Midbrain (tissue), 1 donor: ENCODE measurements around the gene RPP14.

ENCODE experiments used
- DNase-seq: peaks from one replicate; lab custom pipeline; 2025; lab: John Stamatoyannopoulos, UW

The RPP14 gene

GRCh38 chr3:58291671-58292338 is 14.2 kb upstream of the RPP14 start:
- DNase-seq, result no peak

- DNase-seq, result no peak
Measured at GRCh38 chr3:58292866-58293265, 13.2 kb upstream of the RPP14 start.

DNA sequence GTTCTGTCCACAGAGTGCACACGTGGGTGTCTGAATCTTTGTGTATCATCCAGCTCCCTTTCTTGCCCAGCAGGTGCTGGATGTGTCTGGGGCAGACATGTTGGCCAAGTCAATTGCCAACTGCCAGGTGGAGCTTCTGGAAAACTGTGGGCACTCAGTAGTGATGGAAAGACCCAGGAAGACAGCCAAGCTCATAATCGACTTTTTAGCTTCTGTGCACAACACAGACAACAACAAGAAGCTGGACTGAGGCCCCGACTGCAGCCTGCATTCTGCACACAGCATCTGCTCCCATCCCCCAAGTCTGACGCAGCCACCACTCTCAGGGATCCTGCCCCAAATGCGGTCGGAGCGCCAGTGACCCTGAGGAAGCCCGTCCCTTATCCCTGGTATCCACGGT is 12.5 kb upstream of the RPP14 start:
- DNase-seq, result peak; percentile 45

DNA sequence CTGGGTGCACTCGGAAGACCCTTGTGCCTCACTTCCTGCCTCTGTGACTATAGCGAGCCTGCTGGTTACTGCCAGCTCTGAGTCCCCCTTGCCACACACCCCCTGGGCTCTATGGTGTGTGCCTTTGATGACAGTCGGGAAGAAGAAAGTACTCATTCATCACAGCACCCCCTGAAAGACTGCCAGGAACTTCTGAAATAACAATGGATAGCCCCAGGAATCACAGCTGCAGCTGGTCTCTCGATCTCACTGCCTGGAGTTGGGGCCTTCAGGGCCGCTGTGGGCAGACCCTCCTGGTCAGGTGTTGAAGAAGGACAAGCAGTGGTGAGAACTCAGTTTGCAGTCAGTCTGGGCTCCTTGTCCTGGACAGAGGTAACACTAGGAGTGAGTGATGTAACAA is 9.8 kb upstream of the RPP14 start:
- peak; percentile 85 for DNase-seq

- DNase-seq, result no peak
Measured at GRCh38 chr3:58296843-58297242, 9.2 kb upstream of the RPP14 start.

DNA sequence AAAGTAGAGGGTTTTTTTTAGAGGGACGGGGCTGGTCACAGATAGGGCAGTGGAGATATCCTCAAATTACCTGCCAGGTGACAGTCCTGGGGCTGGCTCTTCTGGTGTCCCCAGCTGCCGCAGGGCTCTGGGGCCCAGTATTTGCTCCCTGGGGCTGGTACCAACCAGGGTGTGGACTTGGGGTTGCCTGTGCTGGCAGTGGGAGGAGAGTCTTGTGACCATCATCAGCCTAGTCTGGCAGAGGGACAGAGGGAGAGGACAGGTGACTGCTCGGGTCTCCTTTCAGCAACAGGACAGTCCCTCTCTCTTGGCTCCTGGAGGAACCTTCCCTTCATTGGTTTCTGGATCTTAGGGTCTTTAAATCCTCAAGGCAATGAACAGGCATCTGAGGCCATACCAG is 7.9 kb upstream of the RPP14 start:
- DNase-seq, result no peak

- no peak for DNase-seq
Measured at GRCh38 chr3:58299075-58299474, 7.0 kb upstream of the RPP14 start.

DNA sequence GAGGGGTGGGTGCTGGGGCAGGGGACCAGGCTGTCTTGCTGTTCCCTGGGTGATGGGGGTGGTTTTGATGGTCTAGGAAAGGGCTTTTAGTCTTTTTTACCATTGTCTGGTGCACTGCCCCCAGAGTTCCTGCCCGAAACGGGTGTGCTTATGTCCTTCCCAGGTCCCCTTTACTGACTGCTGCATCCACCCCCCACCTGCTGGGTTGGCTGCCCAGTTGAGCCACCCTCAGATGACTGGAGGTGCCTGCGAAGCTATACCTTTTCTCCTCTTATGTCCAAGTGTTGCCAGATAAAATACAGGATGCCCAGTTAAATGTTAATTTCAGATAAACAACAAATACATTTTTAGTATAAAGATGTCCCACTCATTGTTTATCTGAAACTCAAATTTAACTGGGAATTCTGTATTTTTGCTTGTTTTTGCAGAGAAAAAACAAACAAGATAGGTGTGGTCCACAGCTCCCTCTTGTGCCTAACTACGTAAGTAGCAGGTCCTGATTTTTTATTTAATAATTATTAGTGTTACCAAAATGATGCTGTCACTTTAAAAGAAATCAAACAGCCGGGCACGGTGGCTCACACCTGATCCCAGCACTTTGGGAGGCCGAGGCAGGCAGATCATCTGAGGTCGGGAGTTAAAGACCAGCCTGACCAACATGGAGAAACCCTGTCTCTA is 6.1 kb upstream of the RPP14 start:
- peak; percentile 38 for DNase-seq

DNA sequence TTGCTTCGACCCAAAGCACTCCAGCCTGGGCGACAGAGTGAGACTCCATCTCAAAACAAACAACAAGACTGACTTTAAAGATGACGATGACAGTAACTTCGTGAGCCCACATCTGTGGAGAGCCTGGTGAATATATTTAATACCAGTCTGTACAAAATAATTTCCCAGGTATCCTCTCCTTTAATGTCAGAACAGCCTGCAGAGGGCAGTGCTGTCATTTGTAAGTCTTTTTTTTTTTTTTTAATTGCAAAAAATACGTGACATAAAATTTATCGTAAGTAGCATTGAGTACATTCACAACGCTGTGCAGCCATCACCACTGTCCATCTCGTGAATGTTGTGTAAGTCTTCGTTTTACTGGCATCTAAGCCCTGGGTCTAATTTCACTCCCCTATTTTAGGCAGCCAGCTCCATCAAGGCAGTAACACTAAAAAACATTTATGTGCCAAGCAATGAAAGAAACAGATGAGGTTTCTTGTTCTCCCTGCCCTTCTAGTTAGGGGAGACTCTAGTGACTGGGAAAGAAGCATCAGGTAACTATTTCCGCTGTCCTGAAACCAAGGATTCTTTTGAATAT is 1.7 kb downstream of the RPP14 start:
- DNase-seq, result no peak

GRCh38 chr3:58308728-58309127 is 2.7 kb downstream of the RPP14 start:
- no peak for DNase-seq

GRCh38 chr3:58317811-58318210 is 11.8 kb downstream of the RPP14 start:
- no peak for DNase-seq

GRCh38 chr3:58321791-58322190 is 15.7 kb downstream of the RPP14 start:
- no peak for DNase-seq

DNA sequence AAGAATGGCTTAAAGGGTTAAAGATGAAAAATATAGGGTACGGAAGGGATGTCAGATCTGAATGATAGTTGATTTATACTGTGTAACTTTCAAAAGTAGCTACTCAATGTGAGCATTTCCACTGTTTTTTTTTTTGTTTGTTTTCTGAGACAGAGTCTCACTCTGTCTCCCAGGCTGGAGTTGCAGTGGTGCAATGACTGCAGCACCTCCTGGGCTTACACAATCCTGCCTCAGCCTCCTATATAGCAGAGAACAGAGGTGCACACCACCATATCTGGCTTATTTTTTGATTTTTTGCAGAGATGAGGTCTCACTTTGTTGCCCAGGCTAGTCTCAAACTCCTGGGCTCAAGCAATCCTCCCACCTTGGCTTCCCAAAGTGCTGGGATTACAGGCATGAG is 16.7 kb downstream of the RPP14 start:
- DNase-seq, result no peak

GRCh38 chr3:58323529-58324390 is 17.7 kb downstream of the RPP14 start:
- no peak for DNase-seq

GRCh38 chr3:58324391-58325390 is 18.6 kb downstream of the RPP14 start:
- no peak for DNase-seq

GRCh38 chr3:58325525-58325992 is 19.5 kb downstream of the RPP14 start:
- DNase-seq, result no peak

GRCh38 chr3:58326267-58326900 is 20.3 kb downstream of the RPP14 start:
- no peak for DNase-seq

- no peak for DNase-seq
Measured at GRCh38 chr3:58329150-58329921, 23.3 kb downstream of the RPP14 start.

- no peak for DNase-seq
Measured at GRCh38 chr3:58329922-58330413, 23.9 kb downstream of the RPP14 start.
